CD14-positive monocyte (primary cell): ENCODE measurements around the gene LTBP1. TPM values are rescaled to one million over a fixed set of nuclear protein-coding genes. Genes with fewer than 3 reads are reported as not detected.

Experiments
- DNase-seq, 3 donors: peaks; one replicate each; pipeline ENCODE4 v3.0.0-alpha.2; 2011 to 2022
- H2AFZ ChIP-seq: 2 replicates; pipeline ENCODE4 v1.6.0; 2012; ENCODE audit warnings: mild to moderate bottlenecking, low read depth, low read length, inconsistent platforms; ENCODE audit not compliant: insufficient read depth, poor library complexity, severe bottlenecking
- H3K27ac ChIP-seq, 2 donors: 1 replicate in 1 of 2; 2 replicates in 1 of 2; pipeline ENCODE4 v1.5.1; 2012 to 2013; ENCODE audit warnings: low read length in 2 of 2, control low read depth in 1 of 2, inconsistent platforms in 1 of 2, low read depth in 1 of 2, mild to moderate bottlenecking in 1 of 2
- H3K27me3 ChIP-seq, 2 donors: one replicate each; pipeline versions ENCODE4 v1.6.0 to v1.6.1; 2011 to 2013; ENCODE audit warnings: low read length in 2 of 2; ENCODE audit not compliant: control insufficient read depth in 2 of 2, insufficient read depth in 2 of 2
- H3K36me3 ChIP-seq, 2 donors: replicated peaks in 1 of 2; 1 replicate in 1 of 2; 2 replicates in 1 of 2; pipeline versions ENCODE4 v1.5.1 to v1.6.1; 2012 to 2013; ENCODE audit warnings: low read length in 2 of 2, control low read depth in 1 of 2, inconsistent platforms in 1 of 2, mild to moderate bottlenecking in 1 of 2; ENCODE audit not compliant: insufficient read depth in 2 of 2, control insufficient read depth in 1 of 2
- H3K4me1 ChIP-seq, 2 donors: 1 replicate in 1 of 2; 2 replicates in 1 of 2; pipeline versions ENCODE4 v1.5.1 to v1.6.1; 2012 to 2013; ENCODE audit warnings: low read length in 2 of 2, control low read depth in 1 of 2, inconsistent platforms in 1 of 2, mild to moderate bottlenecking in 1 of 2, moderate library complexity in 1 of 2; ENCODE audit not compliant: insufficient read depth in 2 of 2, control insufficient read depth in 1 of 2
- H3K4me2 ChIP-seq: replicated peaks from 2 replicates; pipeline ENCODE3; 2012; ENCODE audit warnings: low read length, moderate library complexity, mild to moderate bottlenecking; ENCODE audit not compliant: poor library complexity, severe bottlenecking; ENCODE audit errors: extremely low read depth
- H3K4me3 ChIP-seq, 3 experiments: fragments of 200-600 bp in 1 of 3; sonication (generic) in 1 of 3; replicated peaks in 1 of 3; 1 replicate in 2 of 3; 2 replicates in 1 of 3; pipeline ENCODE4 v1.5.1; 2011 to 2013; ENCODE audit warnings: low read length in 3 of 3, mild to moderate bottlenecking in 3 of 3, control low read depth in 2 of 3, low read depth in 2 of 3, inconsistent platforms in 1 of 3, moderate library complexity in 1 of 3
- H3K79me2 ChIP-seq: 2 replicates; pipeline ENCODE4 v1.6.0; 2012; ENCODE audit warnings: mild to moderate bottlenecking, control low read depth, inconsistent platforms, low read length, moderate library complexity; ENCODE audit not compliant: insufficient read depth
- H3K9ac ChIP-seq: 2 replicates; pipeline ENCODE4 v1.6.0; 2017; ENCODE audit warnings: low read length, mild to moderate bottlenecking; ENCODE audit not compliant: insufficient read depth, poor library complexity, severe bottlenecking
- H3K9me3 ChIP-seq, 2 donors: replicated peaks in 1 of 2; 1 replicate in 1 of 2; 2 replicates in 1 of 2; pipeline versions ENCODE4 v1.5.1 to v1.6.1; 2012 to 2013; ENCODE audit warnings: low read length in 2 of 2, control low read depth in 1 of 2; ENCODE audit not compliant: control insufficient read depth in 1 of 2, insufficient read depth in 1 of 2
- H4K20me1 ChIP-seq: 2 replicates; pipeline ENCODE4 v1.6.0; 2012; ENCODE audit warnings: mild to moderate bottlenecking, low read length, control low read depth, moderate library complexity; ENCODE audit not compliant: insufficient read depth
- H3K27ac Mint-ChIP-seq, 7 donors: one replicate each; pipeline ENCODE4 v1.8.0; 2020; ENCODE audit warnings: mild to moderate bottlenecking in 7 of 7, mixed read lengths in 7 of 7, moderate library complexity in 6 of 7, inconsistent platforms in 2 of 7
- H3K27me3 Mint-ChIP-seq, 3 donors: one replicate each; pipeline ENCODE4 v1.8.0; 2021 to 2022; ENCODE audit warnings: low read depth in 3 of 3, mild to moderate bottlenecking in 3 of 3, mixed read lengths in 3 of 3, moderate library complexity in 3 of 3, inconsistent platforms in 1 of 3
- H3K36me3 Mint-ChIP-seq, 2 donors: one replicate each; pipeline ENCODE4 v1.8.0; 2020; ENCODE audit warnings: mixed read lengths in 2 of 2, inconsistent platforms in 1 of 2, mild to moderate bottlenecking in 1 of 2
- H3K4me1 Mint-ChIP-seq: one replicate; pipeline ENCODE4 v1.8.0; 2020; ENCODE audit warnings: mild to moderate bottlenecking, mixed read lengths
- H3K4me3 Mint-ChIP-seq, 2 donors: one replicate each; pipeline ENCODE4 v1.8.0; 2020; ENCODE audit warnings: mild to moderate bottlenecking in 2 of 2, mixed read lengths in 2 of 2, moderate library complexity in 1 of 2
- H3K9me3 Mint-ChIP-seq, 7 donors: one replicate each; pipeline ENCODE4 v1.8.0; 2020 to 2022; ENCODE audit warnings: mixed read lengths in 7 of 7, mild to moderate bottlenecking in 6 of 7, moderate library complexity in 6 of 7, inconsistent platforms in 2 of 7
- CTCF ChIP-seq: fragments of 200-600 bp; IDR thresholded peaks from one replicate; pipeline ENCODE4 v1.8.0; 2022; ENCODE audit warnings: antibody characterized with exemption, mild to moderate bottlenecking
- WGBS: methylation state at CpG from one replicate; pipeline ENCODE4 v1.1.5; 2013; ENCODE audit warnings: missing lambda C conversion rate; ENCODE audit not compliant: insufficient coverage; 5-methylcytosine and 5-hydroxymethylcytosine counted together
- intact Hi-C, 2 donors: fragments of 100-400 bp; cut with micrococcal nuclease; formaldehyde crosslinking; loops; one replicate each; pipeline versions ENCODE4 v1.15.0 to v1.15.1; 2023
- polyA plus RNA-seq, 3 donors: library from polyadenylated mRNA; depleted of rRNA in 1 of 3; unstranded in 2 of 3; stranded (reverse) in 1 of 3; fragments of 300-500 nt in 2 of 3; fragments of >200 nt in 1 of 3; fragmentation: Illumina TruSeq in 2 of 3; gene quantifications; 1 replicate in 2 of 3; 2 replicates in 1 of 3; pipeline ENCODE4 v1.2.3, GENCODE V29; 2012 to 2021

Gene LTBP1
- polyA plus RNA-seq, 3 donors, result 0.18 to 0.24 TPM; not detected in 1

- no peak for TF ChIP-seq CTCF
- Mint-ChIP-seq H3K9me3 (peaks cover 0 to 1% (median 0%) of the 10 kb centered on the region in 7 donors), H3K36me3 (no peaks in the 10 kb centered on the region), H3K4me1 (peaks cover 6% of the 10 kb centered on the region), H3K27ac (no peak overlapping the region), H3K27me3 (peaks cover 0 to 3% (median 1%) of the 10 kb centered on the region in 3 donors), H3K4me3 (no peak overlapping the region)
- Histone ChIP-seq H3K4me3 (no peak overlapping the region), H3K27me3 (no peaks in the 10 kb centered on the region), H3K4me1 (peaks cover 0 to 5% of the 10 kb centered on the region in 2 donors), H3K79me2 (no peaks in the 10 kb centered on the region), H3K4me2 (no peak overlapping the region), H4K20me1 (no peaks in the 10 kb centered on the region), H3K9ac (no peak overlapping the region), H3K9me3 (no peaks in the 10 kb centered on the region), H3K36me3 (no peaks in the 10 kb centered on the region), H3K27ac (no peak overlapping the region), H2AFZ (no peak overlapping the region)
- intact Hi-C loops, result no loop called here
- 80% methylated on average over 4 of the region's 5 CpGs for WGBS
- DNase-seq, result no peak
Observed at GRCh38 chr2:33373986-33374385, 427.2 kb downstream of the LTBP1 start.

GRCh38 chr2:33375054-33375453, 428.3 kb downstream of the LTBP1 start:
- no peak for DNase-seq
- no peak overlapping the region for H3K4me2 ChIP-seq
- H4K20me1 ChIP-seq, result no peaks in the 10 kb centered on the region
- Mint-ChIP-seq H3K9me3 (peaks cover 0 to 1% (median 0%) of the 10 kb centered on the region in 7 donors), H3K27me3 (peaks cover 0 to 3% (median 1%) of the 10 kb centered on the region in 3 donors), H3K36me3 (no peaks in the 10 kb centered on the region), H3K4me3 (no peak overlapping the region), H3K4me1 (peaks cover 6% of the 10 kb centered on the region), H3K27ac (no peak overlapping the region)
- intact Hi-C loops, result no loop called here
- H3K36me3 ChIP-seq, result no peaks in the 10 kb centered on the region
- no peak overlapping the region for H3K4me3 ChIP-seq
- no peaks in the 10 kb centered on the region for H3K79me2 ChIP-seq
- H3K9ac ChIP-seq, result no peak overlapping the region
- peaks cover 0 to 5% of the 10 kb centered on the region in 2 donors for H3K4me1 ChIP-seq
- no peak overlapping the region for H2AFZ ChIP-seq
- no peaks in the 10 kb centered on the region for H3K9me3 ChIP-seq
- 91% methylated on average over 5 of the region's 7 CpGs for WGBS
- no peak for TF ChIP-seq CTCF
- no peak overlapping the region for H3K27ac ChIP-seq
- H3K27me3 ChIP-seq, result no peaks in the 10 kb centered on the region
